Hepatocyte (in vitro differentiated cells): ENCODE data around the gene DNAH17. TPM values are rescaled to one million over a fixed set of nuclear protein-coding genes. Genes with fewer than 3 reads are reported as not detected.

ENCODE experiments used
- DNase-seq: peaks from one replicate; pipeline ENCODE4 v3.0.0-alpha.2; 2016; ENCODE audit warnings: low spot score
- H2AFZ ChIP-seq: fragments of 200-600 bp; sonication (generic); 2 replicates; pipeline ENCODE4 v1.6.0; 2016; ENCODE audit warnings: antibody characterized with exemption, mild to moderate bottlenecking
- H3K27ac ChIP-seq: fragments of 200-600 bp; sonication (generic); 2 replicates; pipeline ENCODE4 v1.5.1; 2016; ENCODE audit warnings: mild to moderate bottlenecking
- H3K27me3 ChIP-seq: fragments of 200-600 bp; sonication (generic); 2 replicates; pipeline ENCODE4 v1.6.1; 2016
- H3K36me3 ChIP-seq: fragments of 200-600 bp; sonication (generic); replicated peaks from 2 replicates; pipeline ENCODE4 v1.5.1; 2016; ENCODE audit warnings: low read depth; ENCODE audit not compliant: insufficient read depth
- H3K4me1 ChIP-seq: fragments of 200-600 bp; sonication (generic); 2 replicates; pipeline ENCODE4 v1.5.1; 2016; ENCODE audit warnings: mild to moderate bottlenecking, moderate library complexity; ENCODE audit not compliant: insufficient read depth
- H3K4me2 ChIP-seq: fragments of 200-600 bp; sonication (generic); 2 replicates; pipeline ENCODE4 v1.6.0; 2016
- H3K4me3 ChIP-seq: fragments of 200-600 bp; sonication (generic); 2 replicates; pipeline ENCODE4 v1.5.1; 2016; ENCODE audit warnings: mild to moderate bottlenecking
- H3K79me2 ChIP-seq: fragments of 200-600 bp; sonication (generic); 2 replicates; pipeline ENCODE4 v1.6.0; 2017; ENCODE audit warnings: mild to moderate bottlenecking
- H3K9me2 ChIP-seq: fragments of 200-600 bp; sonication (generic); replicated peaks from 2 replicates; pipeline ENCODE4 v1.6.0; 2017; ENCODE audit warnings: mild to moderate bottlenecking; ENCODE audit not compliant: insufficient read depth
- H3K9me3 ChIP-seq: fragments of 200-600 bp; sonication (generic); 2 replicates; pipeline ENCODE4 v1.5.1; 2016; ENCODE audit warnings: low read depth, mild to moderate bottlenecking
- H4K20me1 ChIP-seq: fragments of 200-600 bp; sonication (generic); 2 replicates; pipeline ENCODE4 v1.6.0; 2016; ENCODE audit warnings: mild to moderate bottlenecking; ENCODE audit not compliant: insufficient read depth, poor library complexity, severe bottlenecking
- CTCF ChIP-seq: fragments of 200-600 bp; sonication (generic); IDR thresholded peaks from 2 replicates; pipeline ENCODE4 v1.5.1; 2016; ENCODE audit warnings: antibody characterized with exemption, mild to moderate bottlenecking; ENCODE audit not compliant: poor library complexity
- EZH2 ChIP-seq: fragments of 200-600 bp; sonication (generic); IDR thresholded peaks from 2 replicates; pipeline ENCODE4 v1.6.1; 2016; ENCODE audit warnings: antibody characterized with exemption, mild to moderate bottlenecking, borderline replicate concordance
- EZH2phosphoT487 ChIP-seq: fragments of 200-600 bp; sonication (generic); IDR thresholded peaks from one replicate; pipeline ENCODE4 v1.6.1; 2018; ENCODE audit warnings: antibody characterized with exemption, mild to moderate bottlenecking, low read depth, moderate library complexity; ENCODE audit not compliant: unreplicated experiment, severe bottlenecking
- WGBS: methylation state at CpG from one replicate; pipeline ENCODE4 v1.1.6; 2016; ENCODE audit warnings: low lambda C conversion rate; ENCODE audit errors: missing lambda C conversion rate; 5-methylcytosine and 5-hydroxymethylcytosine counted together
- polyA plus RNA-seq: library from polyadenylated mRNA; unstranded; fragments of >200 nt; fragmentation: Nextera tagmentation; extraction: Ambion mirVana; gene quantifications from 2 replicates; pipeline ENCODE4 v1.2.1, GENCODE V29; 2016
- total RNA-seq: library from RNA; depleted of rRNA; stranded (reverse); fragments of >200 nt; gene quantifications from 2 replicates; pipeline ENCODE4 v1.2.3, GENCODE V29; 2014

The DNAH17 gene
- total and polyA plus RNA-seq, 2 experiments from 2014 or later = 0.20 to 1.5 TPM

- no peak for DNase-seq
- no peak overlapping the region for H3K27ac ChIP-seq
- H4K20me1 ChIP-seq = no peaks in the 10 kb centered on the region
- H3K9me2 ChIP-seq = no peaks in the 10 kb centered on the region
- no peaks in the 10 kb centered on the region for H3K4me1 ChIP-seq
- no peaks in the 10 kb centered on the region for H3K9me3 ChIP-seq
- TF ChIP-seq CTCF (no peak), EZH2 (no peak), EZH2phosphoT487 (no peak)
- H3K36me3 ChIP-seq = no peaks in the 10 kb centered on the region
- no peak overlapping the region for H3K4me2 ChIP-seq
- H2AFZ ChIP-seq = no peak overlapping the region
- no peak overlapping the region for H3K4me3 ChIP-seq
- H3K27me3 ChIP-seq = no peaks in the 10 kb centered on the region
- H3K79me2 ChIP-seq = peaks cover 50% of the 10 kb centered on the region
- WGBS = 92% methylated on average over 17 of the region's 17 CpGs
Observed at GRCh38 chr17:78400581-78401240, 176.5 kb downstream of the DNAH17 start.

GRCh38 chr17:78399693-78400144 lies 177.5 kb downstream of the DNAH17 start:
- Histone ChIP-seq H3K79me2 (peaks cover 50% of the 10 kb centered on the region), H3K27me3 (no peaks in the 10 kb centered on the region), H4K20me1 (no peaks in the 10 kb centered on the region), H3K4me3 (no peak overlapping the region), H3K27ac (peak overlapping the region; percentile 14), H3K36me3 (no peaks in the 10 kb centered on the region), H2AFZ (no peak overlapping the region), H3K9me2 (no peaks in the 10 kb centered on the region), H3K9me3 (no peaks in the 10 kb centered on the region), H3K4me1 (no peaks in the 10 kb centered on the region), H3K4me2 (no peak overlapping the region)
- 63% methylated on average over 6 of the region's 6 CpGs for WGBS
- no peak for DNase-seq
- no peak for TF ChIP-seq EZH2phosphoT487
- TF ChIP-seq CTCF = no peak
- TF ChIP-seq EZH2 = no peak

- 84% methylated on average over 28 of the region's 28 CpGs for WGBS
- no peaks in the 10 kb centered on the region for H3K4me1 ChIP-seq
- no peaks in the 10 kb centered on the region for H3K9me3 ChIP-seq
- no peak for TF ChIP-seq EZH2phosphoT487
- no peak for TF ChIP-seq CTCF
- TF ChIP-seq EZH2 = no peak
- no peaks in the 10 kb centered on the region for H3K27me3 ChIP-seq
- no peak overlapping the region for H3K4me3 ChIP-seq
- DNase-seq = no peak
- H3K4me2 ChIP-seq = no peak overlapping the region
- no peaks in the 10 kb centered on the region for H3K9me2 ChIP-seq
- peaks cover 50% of the 10 kb centered on the region for H3K79me2 ChIP-seq
- no peaks in the 10 kb centered on the region for H3K36me3 ChIP-seq
- H3K27ac ChIP-seq = peak overlapping the region; percentile 14
- H2AFZ ChIP-seq = no peak overlapping the region
- no peaks in the 10 kb centered on the region for H4K20me1 ChIP-seq
Observed at GRCh38 chr17:78399028-78399692, 178.0 kb downstream of the DNAH17 start.
